Spleen (tissue), 13 donors: ENCODE measurements around the gene ZNF500. TPM values are rescaled to one million over a fixed set of nuclear protein-coding genes. Genes with fewer than 3 reads are reported as not detected.
A peak's percentile ranks its signal among the peaks of the same experiment; 100 is the strongest.

ENCODE experiments used
- DNase-seq: peaks from one replicate; pipeline ENCODE4 v3.0.0-alpha.2; 2020
- H3K27ac ChIP-seq, 8 donors: fragments of 200-600 bp; sonication (generic) in 7 of 8; 1 replicate in 4 of 8; 2 replicates in 4 of 8; pipeline versions ENCODE4 v1.5.0 to v1.8.0; 2016 to 2021; ENCODE audit warnings: inconsistent platforms in 4 of 8, mild to moderate bottlenecking in 4 of 8, moderate library complexity in 1 of 8
- H3K27me3 ChIP-seq, 7 donors: fragments of 200-600 bp; sonication (generic) in 6 of 7; replicated peaks in 1 of 7; 1 replicate in 4 of 7; 2 replicates in 3 of 7; pipeline versions ENCODE4 v1.5.0 to v1.8.0; 2016 to 2021; ENCODE audit warnings: inconsistent platforms in 3 of 7, mild to moderate bottlenecking in 1 of 7
- H3K36me3 ChIP-seq, 6 donors: fragments of 200-600 bp; sonication (generic) in 5 of 6; 1 replicate in 4 of 6; 2 replicates in 2 of 6; pipeline versions ENCODE4 v1.5.0 to v1.8.0; 2016 to 2021; ENCODE audit warnings: inconsistent platforms in 2 of 6
- H3K4me1 ChIP-seq, 6 donors: fragments of 200-600 bp; sonication (generic) in 5 of 6; 1 replicate in 3 of 6; 2 replicates in 3 of 6; pipeline versions ENCODE4 v1.5.0 to v1.8.0; 2016 to 2021; ENCODE audit warnings: inconsistent platforms in 3 of 6
- H3K4me3 ChIP-seq, 8 donors: fragments of 200-600 bp; sonication (generic) in 7 of 8; 1 replicate in 4 of 8; 2 replicates in 4 of 8; pipeline versions ENCODE4 v1.5.0 to v1.8.0; 2016 to 2021; ENCODE audit warnings: inconsistent platforms in 4 of 8, mild to moderate bottlenecking in 4 of 8, moderate library complexity in 2 of 8
- H3K9me3 ChIP-seq, 8 donors: fragments of 200-600 bp; sonication (generic) in 7 of 8; 1 replicate in 4 of 8; 2 replicates in 4 of 8; pipeline versions ENCODE4 v1.5.0 to v1.8.0; 2016 to 2021; ENCODE audit warnings: inconsistent platforms in 4 of 8
- CTCF ChIP-seq, 11 experiments: fragments of 200-600 bp in 7 of 11; fragments of 450-650 bp in 4 of 11; sonication (generic) in 4 of 11; IDR thresholded peaks in 8 of 11; conservative IDR thresholded peaks in 3 of 11; 1 replicate in 7 of 11; 2 replicates in 4 of 11; pipeline versions ENCODE4 v1.4.0 to v1.8.0; 2016 to 2021; ENCODE audit warnings: antibody characterized with exemption in 11 of 11, inconsistent platforms in 4 of 11, mild to moderate bottlenecking in 1 of 11
- POLR2A ChIP-seq, 3 donors: fragments of 450-650 bp; IDR thresholded peaks; one replicate each; pipeline ENCODE4 v1.5.1; 2017; ENCODE audit warnings: antibody characterized with exemption in 3 of 3, mild to moderate bottlenecking in 1 of 3
- POLR2AphosphoS5 ChIP-seq, 3 donors: sonication (generic); formaldehyde crosslinking; IDR thresholded peaks; one replicate each; pipeline ENCODE4 v1.5.1; 2017; ENCODE audit warnings: antibody characterized with exemption in 3 of 3
- WGBS, 5 donors: extraction: QIAGEN DNeasy Blood & Tissue Kit in 3 of 5; methylation state at CpG; one replicate each; pipeline versions ENCODE4 v1.1.5 to v1.1.7; 2013 to 2018; 5-methylcytosine and 5-hydroxymethylcytosine counted together
- intact Hi-C: fragments of 100-400 bp; cut with DNase I; formaldehyde crosslinking; loops from one replicate; pipeline ENCODE4 v1.15.0; 2023; ENCODE audit warnings: low total_unique reads
- long read RNA-seq, 2 donors: transcript quantifications; one replicate each; lab custom pipeline, GENCODE V29; 2026
- polyA plus RNA-seq, 3 donors: library from polyadenylated mRNA; stranded (reverse); fragments of 200-250 nt; gene quantifications; one replicate each; pipeline ENCODE4 v1.2.1, GENCODE V29; 2013
- total RNA-seq, 7 donors: library from RNA; depleted of rRNA in 3 of 7; stranded (reverse); fragments of >200 nt in 3 of 7; fragmentation: NEBNext Ultra II Directional in 4 of 7; extraction: Animal tissue kit (Norgen Biotek cat#: 25700) in 4 of 7; gene quantifications; one replicate each; pipeline versions ENCODE4 v1.1.0 to v1.2.1, GENCODE V29; 2016 to 2021
- donor health status: healthy with polysubstance abuse.
- donor health status: DM: no; HTN: no; CAD: no; lungs with moderate emphysema.
- donor health status: DM: no; HTN: no; CAD: no.
- donor health status: Bipolar disorder and iron deficiency.
- donor health status: healthy.
- donor health status: DM: no; HTN: no; CAD: no.
- donor health status: DM: yes; HTN: yes; CAD: no.

The ZNF500 gene
- total RNA-seq, result 10 to 100 TPM; 12.0 to 32.3 (median 22.2) TPM
- 10 to 100 TPM in 1 of 3 donors, 1 to 10 TPM in 2; 2.5 to 19.0 (median 3.5) TPM for polyA plus RNA-seq
- long read RNA-seq, donor 1, full-length matches to known transcripts, result 14 of 14 reads
- long read RNA-seq, donor 1, partial matches to known transcripts, result 0 of 14 reads
- long read RNA-seq, donor 1, other reads (novel, unspliced or antisense), result 0 of 14 reads
- long read RNA-seq, donor 2, full-length matches to known transcripts, result 2 of 2 reads
- long read RNA-seq, donor 2, partial matches to known transcripts, result 0 of 2 reads
- long read RNA-seq, donor 2, other reads (novel, unspliced or antisense), result 0 of 2 reads

- intact Hi-C loops, result loop anchor here (5.0 kb wide), 1 partner anchor 35 kb away; the partner anchor contains the start of gene ROGDI
- H3K27ac ChIP-seq, result peak within 1 kb of the TSS; percentile 68 to 95 (median 88)
- H3K27me3 ChIP-seq, result no peaks in the 10 kb centered on the region
- 2 to 4% (median 2%) methylated on average over 26 to 72 of the region's 72 CpGs for WGBS, 5 donors
- peak within 1 kb of the TSS; percentile 85 to 99 (median 95) for H3K4me3 ChIP-seq
- H3K9me3 ChIP-seq, result no peaks in the 10 kb centered on the region
- H3K36me3 ChIP-seq, result peaks cover 0 to 34% (median 20%) of the 10 kb centered on the region in 6 donors
- DNase-seq, result peak; percentile 99
- peaks cover 24 to 69% (median 57%) of the 10 kb centered on the region in 6 donors for H3K4me1 ChIP-seq
- TF ChIP-seq CTCF (IDR thresholded peaks at IDR 0.05 in 8 of 11, conservative IDR thresholded peaks at IDR 0.05 in 3 of 11) (peak in 3 of 11 experiments; percentile 14 to 28 (median 23)), POLR2AphosphoS5 (IDR thresholded peaks at IDR 0.05) (peak; percentile 87 to 93 (median 93)), POLR2A (IDR thresholded peaks at IDR 0.05) (no peak)
Observed at GRCh38 chr16:4766875-4767628, at the start of gene ZNF500. ZNF500 (minus strand) TSS chr16:4767162; CDS start chr16:4765978, 1,184 bp downstream.

- DNase-seq, result no peak
- TF ChIP-seq POLR2AphosphoS5 (IDR thresholded peaks at IDR 0.05), result peak in 1 of 3 donors; percentile 42
- TF ChIP-seq POLR2A (IDR thresholded peaks at IDR 0.05), result no peak
- no peak for TF ChIP-seq CTCF (IDR thresholded peaks at IDR 0.05 in 8 of 11, conservative IDR thresholded peaks at IDR 0.05 in 3 of 11)
- Histone ChIP-seq H3K36me3 (peaks cover 0 to 100% (median 98%) of the 10 kb centered on the region in 6 donors), H3K9me3 (no peaks in the 10 kb centered on the region), H3K27ac (no peak overlapping the region), H3K27me3 (no peaks in the 10 kb centered on the region), H3K4me3 (no peak overlapping the region), H3K4me1 (no peaks in the 10 kb centered on the region)
- 91 to 93% (median 92%) methylated on average over 14 to 16 of the region's 16 CpGs for WGBS, 5 donors
- intact Hi-C loops, result no loop called here
Observed at GRCh38 chr16:4814542-4815173, 47.7 kb upstream of the ZNF500 start.

- TF ChIP-seq POLR2A (IDR thresholded peaks at IDR 0.05) (no peak), POLR2AphosphoS5 (IDR thresholded peaks at IDR 0.05) (no peak), CTCF (IDR thresholded peaks at IDR 0.05 in 8 of 11, conservative IDR thresholded peaks at IDR 0.05 in 3 of 11) (no peak)
Observed at GRCh38 chr16:4814046-4814445, 47.1 kb upstream of the ZNF500 start.

More at GRCh38 chr16:4814046-4814445, 47.1 kb upstream of the ZNF500 start:
- intact Hi-C loops, result no loop called here
- no peaks in the 10 kb centered on the region for H3K27me3 ChIP-seq
- no peak for DNase-seq
- H3K36me3 ChIP-seq, result peaks cover 0 to 100% (median 98%) of the 10 kb centered on the region in 6 donors
- no peaks in the 10 kb centered on the region for H3K4me1 ChIP-seq
- H3K9me3 ChIP-seq, result no peaks in the 10 kb centered on the region
- no peak overlapping the region for H3K27ac ChIP-seq
- H3K4me3 ChIP-seq, result no peak overlapping the region
